Measurements from ENCODE around the gene TSPAN18. TPM values are rescaled to one million over a fixed set of nuclear protein-coding genes. Genes with fewer than 3 reads are reported as not detected.

The TSPAN18 gene
- polyA plus RNA-seq, 3 donors, result 48.8 to 58.2 (median 58.0) TPM

GRCh38 chr11:44825058-44825785 is 98.5 kb downstream of the TSPAN18 start:
- no peak for DNase-seq (ENCODE audit: extremely low read depth in 1 of 11, low read depth in 9 of 11, low spot score in 4 of 11)

- DNase-seq (ENCODE audit: extremely low read depth in 1 of 11, low read depth in 9 of 11, low spot score in 4 of 11), result no peak
These were observed 100.3 kb downstream of the TSPAN18 start for GRCh38 chr11:44826922-44827643.

GRCh38 chr11:44828296-44828695 is 101.5 kb downstream of the TSPAN18 start:
- DNase-seq (ENCODE audit: extremely low read depth in 1 of 11, low read depth in 9 of 11, low spot score in 4 of 11), result no peak

- DNase-seq (ENCODE audit: extremely low read depth in 1 of 11, low read depth in 9 of 11, low spot score in 4 of 11), result no peak
These were observed 103.1 kb downstream of the TSPAN18 start for GRCh38 chr11:44829838-44830237.

GRCh38 chr11:44831605-44832394 is 105.0 kb downstream of the TSPAN18 start:
- DNase-seq (ENCODE audit: extremely low read depth in 1 of 11, low read depth in 9 of 11, low spot score in 4 of 11), result no peak

GRCh38 chr11:44832452-44832851 is 105.7 kb downstream of the TSPAN18 start:
- no peak for DNase-seq (ENCODE audit: extremely low read depth in 1 of 11, low read depth in 9 of 11, low spot score in 4 of 11)

- DNase-seq (ENCODE audit: extremely low read depth in 1 of 11, low read depth in 9 of 11, low spot score in 4 of 11), result no peak
These were observed 106.6 kb downstream of the TSPAN18 start for GRCh38 chr11:44833221-44833876.

GRCh38 chr11:44833877-44834452 is 107.2 kb downstream of the TSPAN18 start:
- no peak for DNase-seq (ENCODE audit: extremely low read depth in 1 of 11, low read depth in 9 of 11, low spot score in 4 of 11)

- DNase-seq (ENCODE audit: extremely low read depth in 1 of 11, low read depth in 9 of 11, low spot score in 4 of 11), result no peak
These were observed 108.1 kb downstream of the TSPAN18 start for GRCh38 chr11:44834846-44835245.

GRCh38 chr11:44835296-44835695 is 108.5 kb downstream of the TSPAN18 start:
- no peak for DNase-seq (ENCODE audit: extremely low read depth in 1 of 11, low read depth in 9 of 11, low spot score in 4 of 11)

- peak in 2 of 11 donors; percentile 41 to 54 for DNase-seq (ENCODE audit: extremely low read depth in 1 of 11, low read depth in 9 of 11, low spot score in 4 of 11)
These were observed 109.2 kb downstream of the TSPAN18 start for GRCh38 chr11:44835938-44836337.

- no peak for DNase-seq (ENCODE audit: extremely low read depth in 1 of 11, low read depth in 9 of 11, low spot score in 4 of 11)
These were observed 110.9 kb downstream of the TSPAN18 start for GRCh38 chr11:44837661-44838060.

- no peak for DNase-seq (ENCODE audit: extremely low read depth in 1 of 11, low read depth in 9 of 11, low spot score in 4 of 11)
These were observed 112.8 kb downstream of the TSPAN18 start for GRCh38 chr11:44839458-44840084.

- DNase-seq (ENCODE audit: extremely low read depth in 1 of 11, low read depth in 9 of 11, low spot score in 4 of 11), result no peak
These were observed 113.3 kb downstream of the TSPAN18 start for GRCh38 chr11:44840085-44840478.

- DNase-seq (ENCODE audit: extremely low read depth in 1 of 11, low read depth in 9 of 11, low spot score in 4 of 11), result no peak
These were observed 113.9 kb downstream of the TSPAN18 start for GRCh38 chr11:44840521-44841251.

- DNase-seq (ENCODE audit: extremely low read depth in 1 of 11, low read depth in 9 of 11, low spot score in 4 of 11), result no peak
These were observed 115.5 kb downstream of the TSPAN18 start for GRCh38 chr11:44842220-44842619.

GRCh38 chr11:44846852-44847251 is 120.1 kb downstream of the TSPAN18 start:
- DNase-seq (ENCODE audit: extremely low read depth in 1 of 11, low read depth in 9 of 11, low spot score in 4 of 11), result no peak

GRCh38 chr11:44847316-44847715 is 120.6 kb downstream of the TSPAN18 start:
- DNase-seq (ENCODE audit: extremely low read depth in 1 of 11, low read depth in 9 of 11, low spot score in 4 of 11), result no peak

Data from renal cortex interstitium (tissue), 11 donors.